ES-I3 (cell line): ENCODE results near the gene PCDHGB6.
A peak's percentile ranks its signal among the peaks of the same experiment; 100 is the strongest.
"Not testable (repeated sequence)": the region's sequence is repeated elsewhere in the genome, so short reads cannot be mapped to it uniquely, and the experiment has no call there.

Experiments
- H3K36me3 ChIP-seq: 2 replicates; pipeline ENCODE4 v1.6.1; 2013; ENCODE audit warnings: mild to moderate bottlenecking, low read length, control low read depth, moderate library complexity; ENCODE audit not compliant: insufficient read depth
- H3K4me1 ChIP-seq: 2 replicates; pipeline ENCODE4 v1.6.1; 2013; ENCODE audit warnings: mild to moderate bottlenecking, control low read depth, low read length; ENCODE audit not compliant: insufficient read depth
- H3K9ac ChIP-seq: 2 replicates; pipeline ENCODE4 v1.6.1; 2013; ENCODE audit warnings: low read depth, mild to moderate bottlenecking, low read length, moderate library complexity
- H3K9me3 ChIP-seq: 2 replicates; pipeline ENCODE4 v1.6.1; 2013; ENCODE audit warnings: mild to moderate bottlenecking, low read length, moderate library complexity; ENCODE audit not compliant: control insufficient read depth, insufficient read depth

The PCDHGB6 gene

DNA sequence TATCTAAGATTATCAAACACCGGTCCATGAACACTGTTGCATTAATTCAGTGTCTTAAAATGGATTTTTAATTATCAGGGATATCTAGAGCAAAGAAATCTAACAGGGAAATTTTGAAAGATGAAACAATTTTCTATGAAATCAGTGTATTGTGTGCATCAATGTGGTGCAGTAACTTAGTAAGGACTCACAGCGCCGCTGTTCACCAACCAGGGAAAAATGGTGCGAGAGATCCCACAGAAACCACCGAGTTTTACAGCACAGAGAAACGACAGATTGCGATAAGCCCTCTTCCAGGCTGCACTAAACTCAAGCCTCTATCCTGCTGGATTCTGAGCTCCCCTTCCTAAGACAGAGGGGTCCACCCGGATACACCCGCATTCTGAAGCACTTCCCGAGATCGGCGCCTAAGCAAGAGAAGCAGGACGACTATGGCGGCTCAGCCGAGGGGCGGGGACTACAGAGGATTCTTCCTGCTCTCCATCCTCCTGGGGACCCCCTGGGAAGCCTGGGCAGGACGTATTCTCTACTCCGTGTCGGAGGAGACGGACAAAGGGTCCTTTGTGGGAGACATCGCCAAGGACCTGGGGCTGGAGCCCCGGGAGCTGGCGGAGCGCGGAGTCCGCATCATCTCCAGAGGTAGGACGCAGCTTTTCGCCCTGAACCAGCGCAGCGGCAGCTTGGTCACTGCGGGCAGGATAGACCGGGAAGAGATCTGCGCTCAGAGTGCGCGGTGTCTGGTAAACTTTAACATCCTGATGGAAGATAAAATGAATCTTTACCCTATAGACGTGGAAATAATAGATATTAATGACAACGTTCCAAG, 25.1 kb upstream of the PCDHGB6 start, which contains the start of gene PCDHGA7:
Gene PCDHGA7 (plus strand): TSS at position 274 of the 826 bp plus-strand sequence. CDS start 158 bp downstream, at position 432.
- H3K9ac ChIP-seq: no peak within 1 kb of the TSS
- H3K36me3 ChIP-seq: no peaks in the 10 kb centered on the region
- H3K9me3 ChIP-seq: no peaks in the 10 kb centered on the region; the same call in 1 of the 2 replicates
- H3K4me1 ChIP-seq: no peaks in the 10 kb centered on the region

DNA sequence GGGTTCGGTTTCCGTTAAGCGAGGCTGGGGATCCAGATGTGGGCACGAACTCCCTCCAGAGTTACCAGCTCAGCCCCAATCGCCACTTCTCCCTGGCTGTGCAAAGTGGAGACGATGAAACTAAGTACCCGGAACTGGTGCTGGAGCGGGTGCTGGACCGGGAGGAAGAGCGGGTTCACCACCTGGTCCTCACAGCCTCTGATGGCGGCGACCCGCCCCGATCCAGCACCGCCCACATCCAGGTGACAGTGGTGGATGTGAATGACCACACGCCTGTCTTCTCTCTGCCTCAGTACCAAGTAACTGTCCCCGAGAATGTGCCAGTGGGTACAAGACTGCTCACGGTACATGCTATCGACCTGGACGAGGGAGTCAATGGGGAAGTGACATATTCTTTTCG, 24.5 kb upstream of the PCDHGB6 start:
- H3K9me3 ChIP-seq: peaks cover under 1% of the 10 kb centered on the region
- H3K36me3 ChIP-seq: no peaks in the 10 kb centered on the region
- no peak overlapping the region for H3K9ac ChIP-seq
- H3K4me1 ChIP-seq: no peaks in the 10 kb centered on the region

DNA sequence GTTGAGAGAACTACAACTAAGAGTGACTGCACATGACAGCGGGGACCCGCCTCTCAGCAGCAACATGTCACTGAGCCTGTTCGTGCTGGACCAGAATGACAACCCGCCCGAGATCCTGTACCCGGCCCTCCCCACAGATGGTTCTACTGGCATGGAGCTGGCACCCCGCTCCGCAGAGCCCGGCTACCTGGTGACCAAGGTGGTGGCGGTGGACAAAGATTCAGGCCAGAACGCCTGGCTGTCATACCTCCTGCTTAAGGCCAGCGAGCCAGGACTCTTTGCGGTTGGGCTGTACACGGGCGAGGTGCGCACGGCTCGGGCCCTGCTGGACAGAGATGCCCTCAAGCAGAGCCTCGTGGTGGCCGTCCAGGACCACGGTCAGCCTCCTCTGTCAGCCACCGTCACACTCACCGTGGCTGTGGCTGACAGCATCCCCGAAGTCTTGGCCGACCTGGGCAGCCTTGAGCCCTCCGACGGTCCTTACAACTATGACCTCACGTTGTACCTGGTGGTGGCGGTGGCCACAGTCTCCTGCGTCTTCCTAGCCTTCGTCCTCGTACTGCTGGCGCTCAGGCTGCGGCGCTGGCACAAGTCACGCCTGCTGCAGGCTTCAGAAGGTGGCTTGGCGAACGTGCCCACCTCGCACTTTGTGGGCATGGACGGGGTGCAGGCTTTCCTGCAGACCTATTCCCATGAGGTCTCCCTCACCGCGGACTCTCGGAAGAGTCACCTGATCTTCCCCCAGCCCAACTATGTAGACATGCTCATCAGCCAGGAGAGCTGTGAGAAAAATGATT, 23.2 kb upstream of the PCDHGB6 start:
- H3K9me3 ChIP-seq: peaks cover 7% of the 10 kb centered on the region
- no peaks in the 10 kb centered on the region for H3K4me1 ChIP-seq
- H3K9ac ChIP-seq: no peak overlapping the region
- H3K36me3 ChIP-seq: no peaks in the 10 kb centered on the region; the same call in 1 of the 2 replicates

DNA sequence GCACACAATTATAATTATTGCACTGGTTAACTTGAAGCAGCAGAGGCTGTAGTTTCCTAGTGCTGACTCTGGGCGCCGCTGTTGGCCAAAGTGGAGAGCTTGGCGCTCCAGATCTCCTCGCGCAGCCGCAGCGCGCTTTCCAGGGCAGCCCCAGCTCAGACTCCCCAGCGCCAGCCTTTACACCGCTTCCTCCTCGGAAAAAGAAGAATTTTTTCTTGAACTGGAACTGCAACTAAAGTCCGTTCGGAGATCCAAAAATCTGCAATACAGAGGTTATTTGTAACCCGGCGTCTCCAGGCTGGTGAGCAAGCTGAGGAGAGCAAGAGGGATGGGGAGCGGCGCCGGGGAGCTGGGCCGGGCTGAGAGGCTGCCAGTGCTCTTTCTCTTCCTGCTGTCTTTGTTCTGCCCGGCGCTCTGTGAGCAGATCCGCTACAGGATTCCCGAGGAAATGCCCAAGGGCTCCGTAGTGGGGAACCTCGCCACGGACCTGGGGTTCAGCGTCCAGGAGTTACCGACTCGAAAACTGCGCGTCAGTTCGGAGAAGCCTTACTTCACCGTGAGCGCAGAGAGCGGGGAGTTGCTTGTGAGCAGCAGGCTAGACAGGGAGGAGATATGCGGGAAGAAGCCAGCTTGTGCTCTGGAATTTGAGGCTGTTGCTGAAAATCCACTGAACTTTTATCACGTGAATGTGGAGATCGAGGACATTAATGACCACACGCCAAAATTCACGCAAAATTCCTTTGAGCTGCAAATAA, 20.1 kb upstream of the PCDHGB6 start, which contains the start of gene PCDHGB4:
Gene PCDHGB4 (plus strand): TSS at position 142 of the 755 bp plus-strand sequence. CDS start 187 bp downstream, at position 329.
- H3K9ac ChIP-seq: peak within 1 kb of the TSS; percentile 64; the same call in 1 of the 2 replicates
- H3K36me3 ChIP-seq, H3K4me1 ChIP-seq: not testable (repeated sequence)
- peaks cover 17% of the 10 kb centered on the region for H3K9me3 ChIP-seq

DNA sequence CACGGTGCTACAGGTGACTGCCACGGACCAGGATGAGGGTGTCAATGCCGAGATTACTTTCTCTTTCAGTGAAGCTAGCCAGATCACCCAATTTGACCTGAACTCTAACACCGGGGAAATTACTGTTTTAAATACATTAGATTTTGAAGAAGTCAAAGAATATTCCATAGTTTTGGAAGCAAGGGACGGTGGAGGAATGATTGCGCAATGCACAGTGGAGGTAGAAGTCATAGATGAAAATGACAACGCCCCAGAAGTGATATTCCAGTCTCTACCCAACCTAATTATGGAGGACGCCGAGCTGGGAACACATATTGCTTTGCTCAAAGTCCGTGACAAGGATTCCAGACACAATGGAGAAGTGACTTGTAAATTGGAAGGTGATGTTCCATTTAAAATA, 19.2 kb upstream of the PCDHGB6 start:
- peaks cover 3% of the 10 kb centered on the region for H3K36me3 ChIP-seq
- H3K9ac ChIP-seq: no peak overlapping the region
- H3K4me1 ChIP-seq: no peaks in the 10 kb centered on the region
- H3K9me3 ChIP-seq: peaks cover 26% of the 10 kb centered on the region

DNA sequence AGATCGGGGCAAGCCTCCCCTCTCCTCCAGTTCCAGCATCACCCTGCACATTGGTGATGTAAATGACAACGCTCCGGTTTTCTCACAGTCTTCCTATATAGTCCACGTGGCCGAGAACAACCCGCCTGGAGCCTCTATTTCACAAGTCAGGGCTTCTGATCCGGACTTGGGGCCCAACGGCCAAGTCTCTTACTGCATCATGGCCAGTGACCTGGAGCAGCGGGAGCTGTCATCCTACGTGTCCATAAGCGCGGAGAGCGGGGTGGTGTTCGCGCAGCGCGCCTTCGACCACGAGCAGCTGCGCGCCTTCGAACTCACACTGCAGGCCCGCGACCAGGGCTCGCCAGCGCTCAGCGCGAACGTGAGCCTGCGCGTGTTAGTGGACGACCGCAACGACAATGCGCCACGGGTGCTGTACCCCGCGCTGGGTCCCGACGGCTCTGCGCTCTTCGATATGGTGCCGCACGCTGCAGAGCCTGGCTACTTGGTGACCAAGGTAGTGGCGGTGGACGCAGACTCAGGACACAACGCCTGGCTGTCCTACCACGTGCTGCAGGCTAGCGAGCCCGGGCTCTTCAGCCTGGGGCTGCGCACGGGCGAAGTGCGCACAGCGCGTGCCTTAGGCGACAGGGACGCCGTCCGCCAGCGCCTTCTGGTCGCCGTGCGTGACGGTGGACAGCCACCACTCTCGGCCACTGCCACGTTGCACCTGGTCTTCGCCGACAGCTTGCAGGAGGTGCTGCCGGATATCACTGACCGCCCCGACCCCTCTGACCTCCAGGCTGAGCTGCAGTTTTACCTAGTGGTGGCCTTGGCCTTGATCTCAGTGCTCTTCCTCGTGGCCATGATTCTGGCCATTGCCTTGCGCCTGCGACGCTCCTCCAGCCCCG, 18.4 kb upstream of the PCDHGB6 start:
- Histone ChIP-seq H3K9ac (no peak overlapping the region), H3K9me3 (peaks cover 32% of the 10 kb centered on the region)

DNA sequence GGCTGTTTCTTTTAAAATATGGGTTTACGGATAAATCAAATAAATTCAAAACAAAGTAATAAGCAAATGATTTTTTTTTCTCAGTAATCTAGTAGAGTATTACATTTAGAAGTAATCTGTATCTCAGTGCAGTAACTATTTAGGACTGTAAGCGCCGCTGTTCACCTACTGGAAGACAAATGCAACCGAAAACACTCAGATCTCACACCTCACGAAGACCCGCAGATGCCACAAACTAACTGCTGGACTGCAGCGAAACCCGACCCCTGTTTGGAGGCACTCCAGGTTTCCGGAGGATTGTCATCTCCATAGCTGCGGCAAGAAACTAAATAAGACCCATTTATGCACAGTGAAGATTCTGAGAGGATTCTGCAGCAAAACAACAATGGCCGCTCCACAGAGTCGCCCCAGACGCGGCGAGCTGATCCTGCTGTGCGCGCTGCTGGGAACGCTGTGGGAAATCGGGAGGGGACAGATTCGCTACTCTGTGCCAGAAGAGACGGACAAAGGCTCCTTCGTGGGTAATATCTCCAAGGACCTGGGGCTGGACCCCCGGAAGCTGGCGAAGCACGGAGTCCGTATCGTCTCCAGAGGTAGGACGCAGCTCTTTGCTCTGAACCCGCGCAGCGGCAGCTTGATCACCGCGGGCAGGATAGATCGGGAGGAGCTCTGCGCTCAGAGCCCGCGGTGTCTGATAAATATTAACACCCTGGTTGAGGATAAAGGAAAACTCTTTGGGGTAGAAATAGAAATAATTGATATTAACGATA, 15.2 kb upstream of the PCDHGB6 start, which contains the start of gene PCDHGA8:
Gene PCDHGA8 (plus strand): TSS at position 205 of the 770 bp plus-strand sequence. CDS start 181 bp downstream, at position 386.
- no peaks in the 10 kb centered on the region for H3K4me1 ChIP-seq

More for the DNA sequence above, 18.4 kb upstream of the PCDHGB6 start:
- H3K4me1 ChIP-seq: no peaks in the 10 kb centered on the region
- peaks cover 7% of the 10 kb centered on the region for H3K36me3 ChIP-seq

DNA sequence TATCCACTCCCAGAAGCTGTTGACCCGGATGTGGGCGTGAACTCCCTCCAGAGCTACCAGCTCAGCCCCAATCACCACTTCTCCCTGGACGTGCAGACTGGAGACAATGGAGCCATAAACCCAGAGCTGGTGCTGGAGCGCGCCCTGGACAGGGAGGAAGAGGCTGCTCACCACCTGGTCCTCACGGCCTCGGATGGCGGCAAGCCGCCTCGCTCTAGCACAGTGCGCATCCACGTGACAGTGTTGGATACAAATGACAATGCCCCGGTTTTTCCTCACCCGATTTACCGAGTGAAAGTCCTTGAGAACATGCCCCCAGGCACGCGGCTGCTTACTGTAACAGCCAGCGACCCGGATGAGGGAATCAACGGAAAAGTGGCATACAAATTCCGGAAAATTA, 14.6 kb upstream of the PCDHGB6 start:
- no peak overlapping the region for H3K9ac ChIP-seq
- H3K36me3 ChIP-seq: peaks cover 7% of the 10 kb centered on the region
- no peaks in the 10 kb centered on the region for H3K4me1 ChIP-seq
- peaks cover 41% of the 10 kb centered on the region for H3K9me3 ChIP-seq

More for the DNA sequence above, 15.2 kb upstream of the PCDHGB6 start, which contains the start of gene PCDHGA8:
- peaks cover 41% of the 10 kb centered on the region for H3K9me3 ChIP-seq
- H3K9ac ChIP-seq: no peak within 1 kb of the TSS
- H3K36me3 ChIP-seq: peaks cover 7% of the 10 kb centered on the region

DNA sequence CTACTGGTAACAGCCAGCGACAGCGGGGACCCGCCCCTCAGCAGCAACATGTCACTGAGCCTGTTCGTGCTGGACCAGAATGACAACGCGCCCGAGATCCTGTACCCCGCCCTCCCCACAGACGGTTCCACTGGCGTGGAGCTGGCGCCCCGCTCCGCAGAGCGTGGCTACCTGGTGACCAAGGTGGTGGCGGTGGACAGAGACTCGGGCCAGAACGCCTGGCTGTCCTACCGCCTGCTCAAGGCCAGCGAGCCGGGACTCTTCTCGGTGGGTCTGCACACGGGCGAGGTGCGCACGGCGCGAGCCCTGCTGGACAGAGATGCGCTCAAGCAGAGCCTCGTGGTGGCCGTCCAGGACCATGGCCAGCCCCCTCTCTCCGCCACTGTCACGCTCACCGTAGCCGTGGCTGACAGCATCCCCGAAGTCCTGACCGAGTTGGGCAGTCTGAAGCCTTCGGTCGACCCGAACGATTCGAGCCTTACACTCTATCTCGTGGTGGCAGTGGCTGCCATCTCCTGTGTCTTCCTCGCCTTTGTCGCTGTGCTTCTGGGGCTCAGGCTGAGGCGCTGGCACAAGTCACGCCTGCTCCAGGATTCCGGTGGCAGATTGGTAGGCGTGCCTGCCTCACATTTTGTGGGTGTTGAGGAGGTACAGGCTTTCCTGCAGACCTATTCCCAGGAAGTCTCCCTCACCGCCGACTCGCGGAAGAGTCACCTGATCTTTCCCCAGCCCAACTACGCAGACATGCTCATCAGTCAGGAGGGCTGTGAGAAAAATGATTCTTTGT, 13.2 kb upstream of the PCDHGB6 start:
- peaks cover 40% of the 10 kb centered on the region for H3K9me3 ChIP-seq
- not testable (repeated sequence) for H3K36me3 ChIP-seq, H3K4me1 ChIP-seq, H3K9ac ChIP-seq

DNA sequence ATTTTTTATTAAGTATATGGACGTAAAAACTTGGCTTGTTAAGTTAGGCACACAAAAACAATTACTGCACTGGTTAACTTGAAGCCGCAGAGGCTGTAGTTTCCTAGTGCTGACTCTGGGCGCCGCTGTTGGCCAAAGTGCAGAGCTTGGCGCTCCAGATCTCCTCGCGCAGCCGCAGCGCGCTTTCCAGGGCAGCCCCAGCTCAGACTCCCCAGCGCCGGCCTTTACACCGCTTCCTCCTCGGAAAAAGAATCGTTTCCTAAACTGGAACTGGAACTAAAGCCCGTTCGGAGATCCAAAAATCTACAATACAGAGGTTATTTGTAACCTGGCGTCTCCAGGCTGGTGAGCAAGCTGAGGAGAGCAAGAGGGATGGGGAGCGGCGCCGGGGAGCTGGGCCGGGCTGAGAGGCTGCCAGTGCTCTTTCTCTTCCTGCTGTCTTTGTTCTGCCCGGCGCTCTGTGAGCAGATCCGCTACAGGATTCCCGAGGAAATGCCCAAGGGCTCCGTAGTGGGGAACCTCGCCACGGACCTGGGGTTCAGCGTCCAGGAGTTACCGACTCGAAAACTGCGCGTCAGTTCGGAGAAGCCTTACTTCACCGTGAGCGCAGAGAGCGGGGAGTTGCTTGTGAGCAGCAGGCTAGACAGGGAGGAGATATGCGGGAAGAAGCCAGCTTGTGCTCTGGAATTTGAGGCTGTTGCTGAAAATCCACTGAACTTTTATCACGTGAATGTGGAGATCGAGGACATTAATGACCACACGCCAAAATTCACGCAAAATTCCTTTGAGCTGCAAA, 9.9 kb upstream of the PCDHGB6 start, which contains the start of gene PCDHGB5:
Gene PCDHGB5 (plus strand): TSS at position 192 of the 796 bp plus-strand sequence. CDS start 181 bp downstream, at position 373.
- H3K9ac ChIP-seq, H3K4me1 ChIP-seq, H3K36me3 ChIP-seq: not testable (repeated sequence)
- peaks cover 27% of the 10 kb centered on the region for H3K9me3 ChIP-seq

DNA sequence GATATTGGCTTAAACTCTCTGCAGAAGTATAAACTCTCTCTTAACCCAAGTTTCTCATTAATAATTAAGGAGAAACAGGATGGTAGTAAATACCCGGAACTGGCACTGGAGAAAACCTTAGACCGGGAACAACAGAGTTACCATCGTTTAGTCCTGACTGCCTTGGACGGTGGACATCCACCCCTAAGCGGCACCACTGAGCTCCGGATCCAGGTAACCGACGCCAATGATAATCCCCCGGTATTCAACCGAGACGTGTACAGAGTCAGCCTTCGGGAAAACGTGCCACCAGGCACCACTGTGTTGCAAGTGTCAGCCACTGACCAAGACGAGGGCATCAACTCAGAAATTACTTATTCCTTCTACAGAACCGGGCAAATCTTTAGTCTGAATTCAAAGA, 9.2 kb upstream of the PCDHGB6 start:
- Histone ChIP-seq H3K4me1 (no peaks in the 10 kb centered on the region), H3K9me3 (peaks cover 22% of the 10 kb centered on the region), H3K9ac (no peak overlapping the region), H3K36me3 (peaks cover 5% of the 10 kb centered on the region; the same call in 1 of the 2 replicates)
